ENCODE data around the gene C1orf210.

Gene C1orf210

DNA sequence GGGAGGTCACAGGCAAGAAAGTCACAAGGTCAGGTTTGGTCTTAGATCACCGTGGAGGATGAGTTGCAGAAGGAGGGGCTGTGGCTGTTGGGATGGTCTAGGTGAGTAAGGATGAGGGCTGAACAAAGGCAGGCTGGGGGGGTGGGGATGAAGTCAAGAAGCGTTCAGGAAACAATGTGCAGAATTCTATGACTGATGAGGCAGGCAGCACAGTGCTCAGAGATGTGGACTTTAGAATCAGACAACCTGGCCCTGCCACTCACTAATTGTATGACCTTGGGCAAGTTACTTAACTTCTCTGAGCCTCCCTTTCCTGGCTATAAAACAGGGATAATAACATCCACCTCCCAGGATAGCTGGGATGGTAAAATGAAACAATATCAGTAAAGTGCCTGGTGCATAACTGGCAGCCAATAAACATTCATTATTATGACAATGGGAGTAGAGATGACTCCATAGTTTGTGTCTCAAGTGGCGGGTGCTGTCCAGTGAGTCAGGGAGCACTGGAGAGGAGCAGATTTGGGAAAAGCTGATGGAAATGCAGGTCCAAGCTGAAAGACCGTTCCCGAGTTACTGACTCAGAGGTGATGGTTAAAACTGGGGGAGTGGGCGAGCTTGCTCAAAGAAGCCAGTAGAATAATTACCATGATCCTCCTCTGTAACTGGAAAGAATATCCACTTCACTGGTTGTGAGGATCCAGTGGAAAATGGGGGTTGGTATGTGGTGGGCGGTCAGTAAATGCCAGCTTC, 17.5 kb upstream of the C1orf210 start:
- H3K9ac ChIP-seq (ENCODE audit: insufficient read length): no peak overlapping the region
- TF ChIP-seq EZH2 (IDR thresholded peaks at IDR 0.05) (no peak), POLR2AphosphoS5 (IDR thresholded peaks at IDR 0.05; ENCODE audit: borderline replicate concordance, low read depth, low read length) (no peak), FOXP2 (optimal IDR thresholded peaks at IDR 0.05; ENCODE audit: control extremely low read depth, extremely low read length, insufficient read depth) (no peak)
- no peaks in the 10 kb centered on the region for H3K9me3 ChIP-seq (ENCODE audit: low read depth, low read length)
- H3K4me3 ChIP-seq: no peak overlapping the region
- no peak for DNase-seq (ENCODE audit: low read depth, low spot score)
- no peak overlapping the region for H3K27ac ChIP-seq
- H3K36me3 ChIP-seq (ENCODE audit: insufficient read depth, low read length): no peaks in the 10 kb centered on the region

- Histone ChIP-seq H3K36me3 (ENCODE audit: insufficient read depth, low read length) (no peaks in the 10 kb centered on the region), H3K9ac (ENCODE audit: insufficient read length) (no peak overlapping the region), H3K9me3 (ENCODE audit: low read depth, low read length) (no peaks in the 10 kb centered on the region), H3K27ac (no peak overlapping the region), H3K4me3 (no peak overlapping the region)
- DNase-seq (ENCODE audit: low read depth, low spot score): no peak
- TF ChIP-seq FOXP2 (optimal IDR thresholded peaks at IDR 0.05; ENCODE audit: control extremely low read depth, extremely low read length, insufficient read depth) (no peak), POLR2AphosphoS5 (IDR thresholded peaks at IDR 0.05; ENCODE audit: borderline replicate concordance, low read depth, low read length) (no peak), EZH2 (IDR thresholded peaks at IDR 0.05) (no peak)
Measured at GRCh38 chr1:43302201-43302600, 16.8 kb upstream of the C1orf210 start.

- no peak within 1 kb of the TSS for H3K27ac ChIP-seq
- no peak within 1 kb of the TSS for H3K9ac ChIP-seq (ENCODE audit: insufficient read length)
- H3K36me3 ChIP-seq (ENCODE audit: insufficient read depth, low read length): no peaks in the 10 kb centered on the region
- no peak within 1 kb of the TSS for H3K4me3 ChIP-seq
- H3K9me3 ChIP-seq (ENCODE audit: low read depth, low read length): no peaks in the 10 kb centered on the region
- DNase-seq (ENCODE audit: low read depth, low spot score): no peak
- TF ChIP-seq FOXP2 (optimal IDR thresholded peaks at IDR 0.05; ENCODE audit: control extremely low read depth, extremely low read length, insufficient read depth) (no peak), POLR2AphosphoS5 (IDR thresholded peaks at IDR 0.05; ENCODE audit: borderline replicate concordance, low read depth, low read length) (no peak), EZH2 (IDR thresholded peaks at IDR 0.05) (no peak)
Measured at GRCh38 chr1:43300378-43301094, 15.2 kb upstream of the C1orf210 start, which contains the start of gene TIE1. Gene TIE1, plus strand, starts transcription at chr1:43300982. Its CDS starts 90 bp downstream, at chr1:43301072.

DNA sequence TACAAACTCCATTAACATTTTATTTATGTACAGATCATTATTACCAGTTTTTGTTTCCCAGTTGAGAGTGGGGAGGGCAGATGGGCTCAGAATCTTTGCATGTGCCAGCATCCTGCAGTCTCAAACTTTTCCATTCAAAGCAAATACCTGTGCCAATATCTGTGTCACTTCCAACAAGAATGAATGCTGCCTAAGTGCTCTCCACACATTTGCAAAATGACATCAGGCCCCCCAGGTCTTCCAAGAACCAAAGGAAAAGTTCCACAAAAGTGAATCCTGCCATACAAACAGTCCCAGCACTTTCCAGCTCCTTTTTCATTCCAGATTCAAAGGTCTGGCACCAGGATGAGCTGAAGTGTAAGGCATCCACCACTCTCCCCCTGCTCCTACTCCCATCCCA, 13.7 kb upstream of the C1orf210 start:
- H3K9me3 ChIP-seq (ENCODE audit: low read depth, low read length): no peaks in the 10 kb centered on the region
- no peak overlapping the region for H3K9ac ChIP-seq (ENCODE audit: insufficient read length)
- H3K27ac ChIP-seq: no peak overlapping the region
- no peak overlapping the region for H3K4me3 ChIP-seq
- DNase-seq (ENCODE audit: low read depth, low spot score): no peak
- TF ChIP-seq POLR2AphosphoS5 (IDR thresholded peaks at IDR 0.05; ENCODE audit: borderline replicate concordance, low read depth, low read length) (no peak), EZH2 (IDR thresholded peaks at IDR 0.05) (no peak), FOXP2 (optimal IDR thresholded peaks at IDR 0.05; ENCODE audit: control extremely low read depth, extremely low read length, insufficient read depth) (no peak)
- H3K36me3 ChIP-seq (ENCODE audit: insufficient read depth, low read length): no peaks in the 10 kb centered on the region

GRCh38 chr1:43298055-43298454, 12.7 kb upstream of the C1orf210 start:
- Histone ChIP-seq H3K9ac (ENCODE audit: insufficient read length) (no peak overlapping the region), H3K36me3 (ENCODE audit: insufficient read depth, low read length) (no peaks in the 10 kb centered on the region), H3K4me3 (no peak overlapping the region), H3K27ac (no peak overlapping the region), H3K9me3 (ENCODE audit: low read depth, low read length) (no peaks in the 10 kb centered on the region)
- DNase-seq (ENCODE audit: low read depth, low spot score): no peak
- TF ChIP-seq EZH2 (IDR thresholded peaks at IDR 0.05): no peak
- no peak for TF ChIP-seq FOXP2 (optimal IDR thresholded peaks at IDR 0.05; ENCODE audit: control extremely low read depth, extremely low read length, insufficient read depth)
- no peak for TF ChIP-seq POLR2AphosphoS5 (IDR thresholded peaks at IDR 0.05; ENCODE audit: borderline replicate concordance, low read depth, low read length)

DNA sequence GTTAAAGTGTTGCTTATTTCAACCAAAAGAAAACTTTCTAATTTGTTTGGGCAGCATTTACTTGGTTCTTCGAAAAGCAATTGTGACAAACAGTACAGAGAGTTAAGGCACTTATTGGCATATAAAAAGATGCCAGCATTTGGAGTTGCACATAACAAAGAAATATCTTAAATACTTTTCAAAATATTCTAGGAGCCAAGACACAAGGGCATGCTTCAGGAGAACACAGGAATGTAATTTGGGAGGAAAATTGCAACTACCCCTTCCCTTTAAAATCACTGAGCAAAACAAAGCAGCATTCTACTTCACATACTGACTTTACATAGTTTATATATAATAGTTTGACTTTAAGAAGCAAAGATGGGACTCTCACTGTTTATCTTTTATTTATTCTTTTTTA, 10.8 kb upstream of the C1orf210 start:
- no peak for DNase-seq (ENCODE audit: low read depth, low spot score)
- TF ChIP-seq EZH2 (IDR thresholded peaks at IDR 0.05): no peak
- TF ChIP-seq POLR2AphosphoS5 (IDR thresholded peaks at IDR 0.05; ENCODE audit: borderline replicate concordance, low read depth, low read length): no peak
- no peak for TF ChIP-seq FOXP2 (optimal IDR thresholded peaks at IDR 0.05; ENCODE audit: control extremely low read depth, extremely low read length, insufficient read depth)
- no peak overlapping the region for H3K9ac ChIP-seq (ENCODE audit: insufficient read length)
- H3K4me3 ChIP-seq: no peak overlapping the region
- H3K9me3 ChIP-seq (ENCODE audit: low read depth, low read length): no peaks in the 10 kb centered on the region
- no peaks in the 10 kb centered on the region for H3K36me3 ChIP-seq (ENCODE audit: insufficient read depth, low read length)
- H3K27ac ChIP-seq: no peak overlapping the region

DNA sequence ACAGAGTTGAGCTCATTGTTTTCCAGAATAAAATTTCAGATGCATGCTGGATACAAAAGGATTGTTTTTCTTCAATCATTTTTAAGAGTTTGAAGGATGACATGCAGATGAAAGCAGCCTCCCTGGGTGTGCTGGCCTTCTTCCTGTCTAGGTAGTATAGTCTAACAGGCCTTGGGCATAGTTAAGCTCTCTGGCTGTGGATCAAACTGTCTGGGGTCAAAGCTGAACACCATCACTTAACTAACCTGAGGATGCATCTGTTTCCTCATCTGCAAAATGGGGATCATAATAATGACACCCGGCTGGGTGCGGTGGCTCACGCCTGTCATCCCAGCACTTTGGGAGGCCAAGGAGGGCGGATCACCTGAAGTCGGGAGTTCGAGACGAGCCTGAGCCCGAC, 9.4 kb upstream of the C1orf210 start:
- TF ChIP-seq EZH2 (IDR thresholded peaks at IDR 0.05) (no peak), POLR2AphosphoS5 (IDR thresholded peaks at IDR 0.05; ENCODE audit: borderline replicate concordance, low read depth, low read length) (no peak), FOXP2 (optimal IDR thresholded peaks at IDR 0.05; ENCODE audit: control extremely low read depth, extremely low read length, insufficient read depth) (no peak)
- no peak for DNase-seq (ENCODE audit: low read depth, low spot score)
- no peak overlapping the region for H3K9ac ChIP-seq (ENCODE audit: insufficient read length)
- no peak overlapping the region for H3K4me3 ChIP-seq
- H3K36me3 ChIP-seq (ENCODE audit: insufficient read depth, low read length): no peaks in the 10 kb centered on the region
- no peak overlapping the region for H3K27ac ChIP-seq
- H3K9me3 ChIP-seq (ENCODE audit: low read depth, low read length): no peaks in the 10 kb centered on the region

GRCh38 chr1:43293896-43294760, 8.7 kb upstream of the C1orf210 start:
- H3K9me3 ChIP-seq (ENCODE audit: low read depth, low read length): no peaks in the 10 kb centered on the region
- no peaks in the 10 kb centered on the region for H3K36me3 ChIP-seq (ENCODE audit: insufficient read depth, low read length)
- H3K4me3 ChIP-seq: no peak overlapping the region
- no peak overlapping the region for H3K27ac ChIP-seq
- no peak for TF ChIP-seq POLR2AphosphoS5 (IDR thresholded peaks at IDR 0.05; ENCODE audit: borderline replicate concordance, low read depth, low read length)
- no peak for TF ChIP-seq FOXP2 (optimal IDR thresholded peaks at IDR 0.05; ENCODE audit: control extremely low read depth, extremely low read length, insufficient read depth)
- no peak for TF ChIP-seq EZH2 (IDR thresholded peaks at IDR 0.05)
- no peak for DNase-seq (ENCODE audit: low read depth, low spot score)
- H3K9ac ChIP-seq (ENCODE audit: insufficient read length): no peak overlapping the region

All from SK-N-MC (cell line).